CD4-positive, alpha-beta T cell treated with Interleukin-15 for 1 hour (primary cell): ENCODE results near the gene OOEP.

ENCODE experiments used
- DNase-seq: peaks from one replicate; pipeline ENCODE4 v3.0.0-alpha.2; 2020

OOEP gene

GRCh38 chr6:73364121-73364520 lies 5.6 kb downstream of the OOEP start:
- DNase-seq, result no peak

- no peak for DNase-seq
Measured at GRCh38 chr6:73363537-73363875, 6.2 kb downstream of the OOEP start.

GRCh38 chr6:73362869-73363536 lies 6.7 kb downstream of the OOEP start:
- DNase-seq, result no peak

- no peak for DNase-seq
Measured at GRCh38 chr6:73362358-73362757, 7.3 kb downstream of the OOEP start, which contains the start of gene KHDC3L. TSS of gene KHDC3L (plus strand) at chr6:73362658. CDS start at chr6:73362730, 72 bp downstream.

- DNase-seq, result no peak
Measured at GRCh38 chr6:73353636-73354593, 15.8 kb downstream of the OOEP start, which contains the start of gene DPPA5. TSS of gene DPPA5 (minus strand) at chr6:73354276. CDS start at chr6:73354225, 51 bp downstream.

GRCh38 chr6:73349311-73349710 lies 20.4 kb downstream of the OOEP start:
- DNase-seq, result no peak

- no peak for DNase-seq
Measured at GRCh38 chr6:73348550-73349204, 21.0 kb downstream of the OOEP start.

GRCh38 chr6:73343164-73343563 lies 26.5 kb downstream of the OOEP start:
- DNase-seq, result no peak

GRCh38 chr6:73342174-73342573 lies 27.5 kb downstream of the OOEP start:
- DNase-seq, result no peak

GRCh38 chr6:73341335-73341734 lies 28.4 kb downstream of the OOEP start:
- no peak for DNase-seq

- no peak for DNase-seq
Measured at GRCh38 chr6:73340048-73340447, 29.6 kb downstream of the OOEP start.

- no peak for DNase-seq
Measured at GRCh38 chr6:73339340-73339739, 30.4 kb downstream of the OOEP start.

- no peak for DNase-seq
Measured at GRCh38 chr6:73329201-73329600, 40.5 kb downstream of the OOEP start.

GRCh38 chr6:73328790-73329189 lies 40.9 kb downstream of the OOEP start:
- DNase-seq, result no peak

- no peak for DNase-seq
Measured at GRCh38 chr6:73325656-73326055, 44.0 kb downstream of the OOEP start.

GRCh38 chr6:73323323-73323722 lies 46.4 kb downstream of the OOEP start:
- no peak for DNase-seq
